ENCODE results near the gene EPHB3.

Gene EPHB3

DNA sequence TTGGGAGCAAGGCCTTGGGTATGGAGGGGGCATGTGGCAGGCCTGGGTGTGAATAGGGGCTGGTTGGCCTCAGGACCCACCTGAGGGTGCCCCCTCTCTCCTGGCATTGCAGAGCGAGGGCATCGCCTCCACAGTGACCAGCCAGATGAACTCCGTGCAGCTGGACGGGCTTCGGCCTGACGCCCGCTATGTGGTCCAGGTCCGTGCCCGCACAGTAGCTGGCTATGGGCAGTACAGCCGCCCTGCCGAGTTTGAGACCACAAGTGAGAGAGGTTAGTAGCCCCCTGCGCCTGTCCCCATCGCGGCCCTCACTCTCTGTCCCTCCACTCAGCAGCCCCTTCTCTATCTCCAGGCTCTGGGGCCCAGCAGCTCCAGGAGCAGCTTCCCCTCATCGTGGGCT lies 16.0 kb downstream of the EPHB3 start:
- no peaks in the 10 kb centered on the region for H3K27me3 ChIP-seq (ENCODE audit: control insufficient read depth in 1 of 2, insufficient read depth in 2 of 2, low read length in 2 of 2)
- H3K4me3 ChIP-seq (ENCODE audit: low read depth in 1 of 2, low read length in 2 of 2): no peak overlapping the region
- H3K36me3 ChIP-seq (ENCODE audit: insufficient read depth, low read length): peaks cover 52% of the 10 kb centered on the region
- H3K9me3 ChIP-seq (ENCODE audit: low read length): no peaks in the 10 kb centered on the region
- H3K27ac ChIP-seq (ENCODE audit: low read depth, low read length): no peak overlapping the region
- H3K9ac ChIP-seq (ENCODE audit: low read length): no peak overlapping the region
- H3K4me1 ChIP-seq (ENCODE audit: insufficient read depth, low read length): peaks cover 17% of the 10 kb centered on the region

- H3K27ac ChIP-seq (ENCODE audit: low read depth, low read length): no peak overlapping the region
- H3K36me3 ChIP-seq (ENCODE audit: insufficient read depth, low read length): peaks cover 47% of the 10 kb centered on the region
Observed at GRCh38 chr3:184578218-184578617, 16.6 kb downstream of the EPHB3 start.

DNA sequence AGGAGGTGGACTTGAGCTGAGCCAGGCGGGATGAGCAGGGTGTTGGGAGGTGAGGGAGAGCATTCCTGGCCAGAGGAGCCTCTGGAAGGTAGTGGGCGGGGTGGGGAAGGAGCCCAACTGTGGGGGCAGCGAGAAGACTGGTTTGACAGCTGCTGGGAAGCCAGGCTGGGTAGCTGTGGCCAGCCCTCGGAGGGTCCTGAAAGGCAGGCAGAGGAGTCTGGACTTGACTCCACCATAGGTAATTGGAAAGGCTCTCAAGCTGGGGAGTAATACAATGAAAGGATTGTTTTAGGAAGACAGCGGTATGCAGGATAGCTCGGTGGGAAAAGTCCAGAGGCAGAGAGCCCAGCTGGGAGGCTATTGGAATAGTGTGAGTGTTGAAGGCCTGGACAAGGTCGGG lies 17.2 kb downstream of the EPHB3 start:
- H3K9me3 ChIP-seq (ENCODE audit: low read length): no peaks in the 10 kb centered on the region
- no peak overlapping the region for H3K4me3 ChIP-seq (ENCODE audit: low read depth in 1 of 2, low read length in 2 of 2)
- H3K4me1 ChIP-seq (ENCODE audit: insufficient read depth, low read length): peaks cover 22% of the 10 kb centered on the region
- peaks cover 44% of the 10 kb centered on the region for H3K36me3 ChIP-seq (ENCODE audit: insufficient read depth, low read length)
- no peak overlapping the region for H3K9ac ChIP-seq (ENCODE audit: low read length)
- H3K27me3 ChIP-seq (ENCODE audit: control insufficient read depth in 1 of 2, insufficient read depth in 2 of 2, low read length in 2 of 2): no peaks in the 10 kb centered on the region
- no peak overlapping the region for H3K27ac ChIP-seq (ENCODE audit: low read depth, low read length)

More at GRCh38 chr3:184578218-184578617, 16.6 kb downstream of the EPHB3 start:
- Histone ChIP-seq H3K4me1 (ENCODE audit: insufficient read depth, low read length) (peaks cover 22% of the 10 kb centered on the region), H3K4me3 (ENCODE audit: low read depth in 1 of 2, low read length in 2 of 2) (no peak overlapping the region), H3K9ac (ENCODE audit: low read length) (no peak overlapping the region), H3K27me3 (ENCODE audit: control insufficient read depth in 1 of 2, insufficient read depth in 2 of 2, low read length in 2 of 2) (no peaks in the 10 kb centered on the region), H3K9me3 (ENCODE audit: low read length) (no peaks in the 10 kb centered on the region)

DNA sequence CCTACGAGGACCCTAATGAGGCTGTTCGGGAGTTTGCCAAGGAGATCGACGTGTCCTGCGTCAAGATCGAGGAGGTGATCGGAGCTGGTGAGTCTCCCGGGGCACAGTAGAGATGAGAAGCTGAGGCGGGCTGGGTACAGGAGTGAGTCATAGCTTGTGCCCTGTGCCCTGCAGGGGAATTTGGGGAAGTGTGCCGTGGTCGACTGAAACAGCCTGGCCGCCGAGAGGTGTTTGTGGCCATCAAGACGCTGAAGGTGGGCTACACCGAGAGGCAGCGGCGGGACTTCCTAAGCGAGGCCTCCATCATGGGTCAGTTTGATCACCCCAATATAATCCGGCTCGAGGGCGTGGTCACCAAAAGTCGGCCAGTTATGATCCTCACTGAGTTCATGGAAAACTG lies 17.9 kb downstream of the EPHB3 start:
- peaks cover 44% of the 10 kb centered on the region for H3K36me3 ChIP-seq (ENCODE audit: insufficient read depth, low read length)
- no peaks in the 10 kb centered on the region for H3K27me3 ChIP-seq (ENCODE audit: control insufficient read depth in 1 of 2, insufficient read depth in 2 of 2, low read length in 2 of 2)
- no peaks in the 10 kb centered on the region for H3K9me3 ChIP-seq (ENCODE audit: low read length)
- no peak overlapping the region for H3K27ac ChIP-seq (ENCODE audit: low read depth, low read length)
- peaks cover 22% of the 10 kb centered on the region for H3K4me1 ChIP-seq (ENCODE audit: insufficient read depth, low read length)
- H3K4me3 ChIP-seq (ENCODE audit: low read depth in 1 of 2, low read length in 2 of 2): no peak overlapping the region
- H3K9ac ChIP-seq (ENCODE audit: low read length): no peak overlapping the region

- H3K4me3 ChIP-seq (ENCODE audit: low read depth in 1 of 2, low read length in 2 of 2): no peak overlapping the region
- no peaks in the 10 kb centered on the region for H3K9me3 ChIP-seq (ENCODE audit: low read length)
- no peak overlapping the region for H3K9ac ChIP-seq (ENCODE audit: low read length)
- no peaks in the 10 kb centered on the region for H3K27me3 ChIP-seq (ENCODE audit: control insufficient read depth in 1 of 2, insufficient read depth in 2 of 2, low read length in 2 of 2)
- peaks cover 21% of the 10 kb centered on the region for H3K4me1 ChIP-seq (ENCODE audit: insufficient read depth, low read length)
- peaks cover 44% of the 10 kb centered on the region for H3K36me3 ChIP-seq (ENCODE audit: insufficient read depth, low read length)
- H3K27ac ChIP-seq (ENCODE audit: low read depth, low read length): no peak overlapping the region
Observed at GRCh38 chr3:184580376-184580775, 18.8 kb downstream of the EPHB3 start.

DNA sequence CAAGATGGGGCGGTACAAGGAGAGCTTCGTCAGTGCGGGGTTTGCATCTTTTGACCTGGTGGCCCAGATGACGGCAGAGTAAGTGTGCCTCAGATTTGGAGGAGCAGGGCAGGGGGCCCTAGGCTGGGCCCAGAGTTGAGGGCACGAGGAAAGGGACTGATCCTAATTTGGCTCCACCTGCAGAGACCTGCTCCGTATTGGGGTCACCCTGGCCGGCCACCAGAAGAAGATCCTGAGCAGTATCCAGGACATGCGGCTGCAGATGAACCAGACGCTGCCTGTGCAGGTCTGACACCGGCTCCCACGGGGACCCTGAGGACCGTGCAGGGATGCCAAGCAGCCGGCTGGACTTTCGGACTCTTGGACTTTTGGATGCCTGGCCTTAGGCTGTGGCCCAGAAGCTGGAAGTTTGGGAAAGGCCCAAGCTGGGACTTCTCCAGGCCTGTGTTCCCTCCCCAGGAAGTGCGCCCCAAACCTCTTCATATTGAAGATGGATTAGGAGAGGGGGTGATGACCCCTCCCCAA lies 19.8 kb downstream of the EPHB3 start:
- no peak overlapping the region for H3K9ac ChIP-seq (ENCODE audit: low read length)
- no peaks in the 10 kb centered on the region for H3K9me3 ChIP-seq (ENCODE audit: low read length)
- H3K36me3 ChIP-seq (ENCODE audit: insufficient read depth, low read length): peaks cover 37% of the 10 kb centered on the region
- no peaks in the 10 kb centered on the region for H3K27me3 ChIP-seq (ENCODE audit: control insufficient read depth in 1 of 2, insufficient read depth in 2 of 2, low read length in 2 of 2)
- no peak overlapping the region for H3K4me3 ChIP-seq (ENCODE audit: low read depth in 1 of 2, low read length in 2 of 2)
- H3K27ac ChIP-seq (ENCODE audit: low read depth, low read length): no peak overlapping the region
- H3K4me1 ChIP-seq (ENCODE audit: insufficient read depth, low read length): peaks cover 21% of the 10 kb centered on the region

GRCh38 chr3:184582646-184583577 lies 21.3 kb downstream of the EPHB3 start:
- Histone ChIP-seq H3K27ac (ENCODE audit: low read depth, low read length) (peak overlapping the region; percentile 70), H3K27me3 (ENCODE audit: control insufficient read depth in 1 of 2, insufficient read depth in 2 of 2, low read length in 2 of 2) (no peaks in the 10 kb centered on the region), H3K9me3 (ENCODE audit: low read length) (no peaks in the 10 kb centered on the region), H3K9ac (ENCODE audit: low read length) (peak overlapping the region; percentile 90), H3K36me3 (ENCODE audit: insufficient read depth, low read length) (peaks cover 24% of the 10 kb centered on the region), H3K4me1 (ENCODE audit: insufficient read depth, low read length) (peaks cover 21% of the 10 kb centered on the region), H3K4me3 (ENCODE audit: low read depth in 1 of 2, low read length in 2 of 2) (peak overlapping the region; percentile 65 to 93)

DNA sequence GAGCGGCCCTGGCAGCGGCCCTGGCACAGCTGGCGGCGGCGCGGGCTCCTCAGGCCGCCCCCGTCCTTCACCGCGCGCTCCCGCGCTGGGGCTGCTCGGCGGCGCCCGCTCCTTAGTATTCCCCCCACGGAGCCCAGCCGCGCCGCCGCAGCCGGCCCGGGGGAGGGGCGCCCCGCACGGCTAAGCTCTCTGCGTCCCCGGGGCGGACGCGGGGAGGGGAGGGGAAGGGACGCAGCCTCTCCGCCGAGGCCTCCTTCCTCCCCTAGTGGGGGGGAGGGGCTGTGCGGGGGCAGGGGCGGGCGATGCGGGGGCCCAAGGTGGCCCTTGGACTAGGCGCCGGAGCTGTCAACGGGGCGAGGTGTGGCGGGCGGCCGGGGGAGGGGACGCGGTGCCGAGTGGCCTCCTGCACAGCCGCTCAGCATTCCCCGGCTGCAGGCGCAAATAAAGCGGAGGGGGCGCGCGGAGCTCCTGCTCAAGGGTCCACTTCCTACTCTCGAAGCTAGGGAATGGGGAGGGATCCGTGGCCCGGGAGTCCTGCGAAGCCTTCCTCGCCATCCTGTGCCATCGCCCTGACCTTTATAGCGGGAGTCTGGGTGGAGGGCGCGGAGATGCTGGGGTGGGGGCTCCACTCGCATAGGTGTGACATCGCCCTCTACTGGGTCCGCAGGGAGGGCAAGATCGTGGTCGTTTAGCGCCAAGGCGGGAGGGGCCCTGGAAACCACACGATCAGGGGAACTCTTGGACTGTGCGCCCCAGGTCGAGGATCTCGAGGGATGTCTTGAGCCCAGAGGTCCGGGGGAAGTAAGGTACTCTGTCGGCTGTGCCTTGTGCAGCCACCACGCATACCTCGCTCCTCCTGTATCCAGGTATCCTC lies 22.2 kb downstream of the EPHB3 start:
- Histone ChIP-seq H3K36me3 (ENCODE audit: insufficient read depth, low read length) (peaks cover 22% of the 10 kb centered on the region), H3K9ac (ENCODE audit: low read length) (no peak overlapping the region), H3K27ac (ENCODE audit: low read depth, low read length) (peak overlapping the region; percentile 70), H3K27me3 (ENCODE audit: control insufficient read depth in 1 of 2, insufficient read depth in 2 of 2, low read length in 2 of 2) (no peaks in the 10 kb centered on the region), H3K4me3 (ENCODE audit: low read depth in 1 of 2, low read length in 2 of 2) (peak overlapping the region; percentile 65 to 93), H3K4me1 (ENCODE audit: insufficient read depth, low read length) (peaks cover 21% of the 10 kb centered on the region), H3K9me3 (ENCODE audit: low read length) (no peaks in the 10 kb centered on the region)

DNA sequence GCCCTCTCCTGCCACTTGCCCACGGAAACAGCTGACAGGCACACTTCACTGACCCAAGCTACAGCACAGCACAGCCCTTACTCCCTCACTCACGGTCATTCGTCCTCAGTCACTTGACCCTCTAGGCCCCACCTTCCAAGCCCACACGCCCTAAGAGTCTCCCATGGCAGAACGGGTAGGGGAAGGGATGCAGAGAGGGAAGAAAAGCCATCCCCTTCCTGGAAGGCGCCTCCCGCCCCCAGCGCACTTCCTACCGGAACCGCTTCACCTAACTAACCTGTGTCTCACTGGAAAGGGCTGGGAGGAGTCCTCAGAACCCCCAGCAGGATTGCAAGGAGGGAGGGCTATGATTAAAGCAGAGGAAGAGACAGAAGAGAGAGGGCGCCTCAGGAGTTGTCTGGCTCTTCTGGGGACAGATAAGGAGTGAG lies 22.9 kb downstream of the EPHB3 start:
- H3K36me3 ChIP-seq (ENCODE audit: insufficient read depth, low read length): peaks cover 19% of the 10 kb centered on the region
- H3K9ac ChIP-seq (ENCODE audit: low read length): no peak overlapping the region
- H3K27me3 ChIP-seq (ENCODE audit: control insufficient read depth in 1 of 2, insufficient read depth in 2 of 2, low read length in 2 of 2): no peaks in the 10 kb centered on the region
- peaks cover 21% of the 10 kb centered on the region for H3K4me1 ChIP-seq (ENCODE audit: insufficient read depth, low read length)
- H3K9me3 ChIP-seq (ENCODE audit: low read length): no peaks in the 10 kb centered on the region
- peak overlapping the region; percentile 70 for H3K27ac ChIP-seq (ENCODE audit: low read depth, low read length)
- H3K4me3 ChIP-seq (ENCODE audit: low read depth in 1 of 2, low read length in 2 of 2): peak overlapping the region; percentile 65 to 93

DNA sequence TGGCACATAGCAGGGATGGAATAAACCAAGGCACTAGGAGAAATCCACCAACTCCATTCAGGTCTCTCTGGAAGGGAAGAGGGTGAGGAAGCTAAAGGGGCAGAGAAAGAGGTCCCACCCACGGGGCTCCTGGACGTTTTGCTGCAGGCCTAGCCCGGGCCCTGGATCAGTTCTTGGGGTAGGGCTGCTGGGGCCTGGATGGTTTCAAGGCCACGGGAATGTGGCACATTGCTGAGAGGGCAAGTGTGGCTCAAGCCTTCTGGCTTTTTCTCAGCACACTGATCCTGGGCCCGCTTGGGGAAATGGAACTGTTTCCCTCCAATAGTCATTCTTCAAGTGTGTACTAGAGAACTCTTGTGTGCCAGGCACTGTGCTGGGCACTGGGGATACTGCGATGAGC lies 24.0 kb downstream of the EPHB3 start:
- Histone ChIP-seq H3K9me3 (ENCODE audit: low read length) (no peaks in the 10 kb centered on the region), H3K4me3 (ENCODE audit: low read depth in 1 of 2, low read length in 2 of 2) (no peak overlapping the region), H3K27ac (ENCODE audit: low read depth, low read length) (no peak overlapping the region), H3K4me1 (ENCODE audit: insufficient read depth, low read length) (peaks cover 21% of the 10 kb centered on the region), H3K27me3 (ENCODE audit: control insufficient read depth in 1 of 2, insufficient read depth in 2 of 2, low read length in 2 of 2) (no peaks in the 10 kb centered on the region), H3K36me3 (ENCODE audit: insufficient read depth, low read length) (peaks cover 8% of the 10 kb centered on the region), H3K9ac (ENCODE audit: low read length) (no peak overlapping the region)

DNA sequence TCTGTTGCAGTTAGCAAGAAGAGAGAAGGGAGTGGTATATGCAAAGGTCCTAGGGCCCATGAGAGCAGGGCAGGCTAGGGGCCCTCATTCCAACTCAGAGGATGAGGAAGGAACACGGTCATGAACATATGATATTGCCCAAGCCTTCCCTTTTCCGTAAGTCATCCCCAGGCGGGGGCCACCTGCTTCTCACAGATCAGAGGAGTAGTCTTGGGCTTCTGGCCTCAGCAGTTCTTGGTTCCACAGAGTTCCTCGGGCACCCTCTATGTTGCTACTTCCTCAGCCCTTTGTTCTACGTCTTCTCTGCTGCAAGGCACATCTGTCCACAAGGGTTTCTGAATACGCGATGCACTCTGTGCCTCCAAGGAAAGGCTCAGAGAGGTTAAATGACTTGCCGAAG lies 25.3 kb downstream of the EPHB3 start:
- Histone ChIP-seq H3K9ac (ENCODE audit: low read length) (no peak overlapping the region), H3K27ac (ENCODE audit: low read depth, low read length) (no peak overlapping the region), H3K9me3 (ENCODE audit: low read length) (no peaks in the 10 kb centered on the region), H3K4me1 (ENCODE audit: insufficient read depth, low read length) (peaks cover 19% of the 10 kb centered on the region), H3K4me3 (ENCODE audit: low read depth in 1 of 2, low read length in 2 of 2) (no peak overlapping the region), H3K36me3 (ENCODE audit: insufficient read depth, low read length) (no peaks in the 10 kb centered on the region), H3K27me3 (ENCODE audit: control insufficient read depth in 1 of 2, insufficient read depth in 2 of 2, low read length in 2 of 2) (no peaks in the 10 kb centered on the region)
